GM04503 (cell line): ENCODE results near the gene RAB17.
"Not testable (repeated sequence)": the region's sequence is repeated elsewhere in the genome, so short reads cannot be mapped to it uniquely, and the experiment has no call there.

Source experiments
- DNase-seq: peaks from one replicate; pipeline ENCODE4 v3.0.0-alpha.2; 2012; ENCODE audit warnings: low read depth

The RAB17 gene

DNA sequence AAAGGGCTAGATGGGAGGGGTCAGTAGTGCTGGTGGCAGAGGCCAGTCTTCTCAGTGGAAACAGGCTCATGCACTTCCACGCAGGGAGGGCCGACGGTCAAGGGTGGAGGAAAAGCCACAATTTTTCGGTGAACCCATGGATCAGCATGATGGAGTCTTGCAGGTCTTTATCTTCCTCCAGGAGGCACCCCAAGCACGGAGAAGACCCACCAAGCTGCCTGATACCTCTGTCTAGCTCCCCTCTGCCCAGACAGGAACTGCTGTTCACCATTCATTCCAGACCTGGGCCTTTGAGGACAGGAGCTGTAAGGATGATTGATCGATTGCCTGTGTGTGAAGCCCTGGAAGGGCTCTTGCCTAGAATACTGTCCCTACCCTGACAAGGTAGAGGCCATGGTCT is 34.0 kb upstream of the RAB17 start:
- no peak for DNase-seq

DNA sequence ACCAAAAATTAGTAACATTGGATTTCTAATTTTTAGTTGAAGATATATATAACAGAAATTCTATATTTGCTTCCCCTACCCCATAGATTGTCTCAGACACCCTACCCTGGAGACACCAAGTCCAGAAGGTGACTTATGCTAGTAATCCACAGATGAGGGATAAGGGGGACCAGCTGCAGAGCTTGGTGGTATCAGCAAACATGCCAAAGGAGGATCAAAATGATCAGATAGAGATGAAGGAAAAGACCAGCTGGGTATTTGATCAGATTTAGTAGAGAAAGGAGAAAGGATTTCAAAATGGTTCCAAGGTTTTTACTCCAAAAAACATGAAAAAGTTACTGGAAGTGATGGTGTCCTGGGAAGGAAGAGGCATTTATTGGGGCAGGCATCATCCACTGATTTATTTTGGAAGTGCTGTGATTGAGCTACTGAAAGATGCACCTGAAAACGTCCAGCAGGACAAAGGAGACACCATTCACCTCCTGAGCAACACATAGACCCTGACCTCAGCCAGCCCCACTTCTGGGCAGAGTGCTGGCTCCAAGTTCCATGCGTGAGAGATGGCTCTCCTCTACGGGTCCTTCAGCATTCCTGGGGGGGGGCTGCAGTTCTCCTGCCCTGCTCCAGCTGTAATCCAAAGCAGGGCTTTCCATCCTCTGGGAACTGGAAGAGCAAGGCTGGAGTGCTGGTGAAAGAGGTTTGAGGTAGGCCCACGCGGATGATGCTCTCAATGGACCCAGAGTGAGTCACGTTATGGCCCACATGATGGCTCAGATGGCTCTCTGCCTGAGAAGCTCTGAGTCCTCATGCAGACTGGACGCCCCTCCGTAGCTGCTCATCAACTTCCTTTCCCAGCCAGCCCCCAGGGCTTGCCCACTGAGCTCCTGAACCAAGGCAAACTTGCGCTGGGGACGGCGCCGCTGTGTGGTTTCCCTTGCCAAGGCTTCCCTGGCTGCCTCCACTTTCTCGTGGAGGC is 33.2 kb upstream of the RAB17 start:
- DNase-seq, result no peak

DNA sequence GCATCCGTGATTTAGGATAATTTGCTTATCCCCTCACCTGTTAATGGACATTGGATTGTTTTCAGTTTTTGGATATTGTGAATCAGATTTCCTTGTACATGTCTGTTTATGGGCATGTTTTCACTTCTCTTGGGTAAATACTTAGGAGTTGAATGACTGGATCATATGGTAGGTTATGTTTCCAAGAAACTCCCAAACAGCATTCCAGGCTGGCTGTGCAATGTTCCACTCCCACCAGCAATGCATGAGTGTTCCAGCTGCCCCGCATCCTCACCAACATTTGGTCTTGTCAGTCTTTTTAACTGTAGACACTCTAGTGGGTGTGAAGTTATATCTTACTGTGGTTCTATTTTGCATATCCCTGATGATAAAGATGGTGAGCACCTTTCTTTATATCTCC is 27.9 kb upstream of the RAB17 start:
- peak; percentile 69 for DNase-seq

DNA sequence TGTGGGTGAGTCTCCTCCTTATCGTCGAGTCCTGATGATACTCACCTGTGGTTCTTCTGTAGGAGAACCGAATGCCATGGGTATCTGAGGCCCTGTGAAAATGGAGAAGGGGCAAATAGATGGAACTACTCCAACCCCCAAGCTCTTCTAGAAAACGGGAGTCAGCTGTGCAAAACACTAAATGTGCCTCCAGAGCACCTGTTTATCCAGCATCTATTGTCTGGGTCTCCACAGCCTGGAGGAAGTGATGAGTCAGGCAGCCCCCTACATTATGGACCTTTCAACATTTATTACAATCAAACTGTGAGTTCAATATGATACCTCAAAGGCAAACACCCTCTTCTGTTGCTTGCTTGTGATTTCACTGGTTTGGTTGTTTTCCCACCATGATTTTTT is 27.1 kb upstream of the RAB17 start:
- no peak for DNase-seq

- peak; percentile 77 for DNase-seq
Observed at GRCh38 chr2:237616734-237617586, 26.4 kb upstream of the RAB17 start.

- DNase-seq, result no peak
Observed at GRCh38 chr2:237616373-237616733, 25.8 kb upstream of the RAB17 start.

GRCh38 chr2:237615631-237616249 is 25.2 kb upstream of the RAB17 start:
- DNase-seq, result no peak

- DNase-seq, result no peak
Observed at GRCh38 chr2:237614151-237614720, 23.7 kb upstream of the RAB17 start.

DNA sequence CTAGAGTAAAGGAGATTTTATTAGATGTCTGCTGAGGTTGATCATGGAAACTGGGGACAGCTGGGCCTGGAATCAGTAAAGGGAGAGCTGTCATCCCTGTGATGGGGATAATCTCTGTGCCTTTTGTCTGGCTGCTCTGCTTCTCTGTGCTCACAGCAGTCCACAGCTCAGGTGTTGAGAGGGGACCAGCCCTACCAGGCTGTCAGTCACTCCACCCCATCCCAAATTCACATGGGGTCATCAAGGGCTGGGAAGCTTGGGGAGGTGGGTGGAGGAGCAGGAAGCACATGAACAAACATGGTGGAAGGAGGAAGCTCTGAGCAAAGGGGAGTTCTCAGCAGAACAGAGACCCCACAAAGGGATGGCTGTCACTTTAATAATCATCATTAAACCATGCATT is 23.1 kb upstream of the RAB17 start:
- DNase-seq, result no peak

- no peak for DNase-seq
Observed at GRCh38 chr2:237612527-237613357, 22.2 kb upstream of the RAB17 start.

- DNase-seq, result not testable (repeated sequence)
Observed at GRCh38 chr2:237606522-237606921, 16.0 kb upstream of the RAB17 start.

GRCh38 chr2:237604960-237605359 is 14.4 kb upstream of the RAB17 start:
- DNase-seq, result no peak

DNA sequence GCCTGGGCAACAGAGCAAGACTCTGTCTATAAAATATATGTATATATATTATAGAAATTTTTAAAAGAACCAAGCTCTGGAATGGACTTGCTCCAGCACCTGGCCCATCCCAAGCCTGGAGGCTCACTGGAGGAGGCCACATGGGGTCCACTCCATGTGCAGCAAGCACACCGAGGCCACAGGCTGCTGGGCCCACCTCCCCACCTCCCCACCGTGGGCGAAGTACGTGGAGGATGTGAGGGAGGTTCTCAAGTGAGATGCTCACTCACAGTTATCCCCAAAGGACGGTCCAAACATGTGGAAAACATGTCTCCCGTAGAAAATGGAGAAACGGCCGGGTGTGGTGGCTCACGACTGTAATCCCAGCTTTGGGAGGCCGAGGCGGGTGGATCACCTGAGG is 13.9 kb upstream of the RAB17 start:
- no peak for DNase-seq

DNA sequence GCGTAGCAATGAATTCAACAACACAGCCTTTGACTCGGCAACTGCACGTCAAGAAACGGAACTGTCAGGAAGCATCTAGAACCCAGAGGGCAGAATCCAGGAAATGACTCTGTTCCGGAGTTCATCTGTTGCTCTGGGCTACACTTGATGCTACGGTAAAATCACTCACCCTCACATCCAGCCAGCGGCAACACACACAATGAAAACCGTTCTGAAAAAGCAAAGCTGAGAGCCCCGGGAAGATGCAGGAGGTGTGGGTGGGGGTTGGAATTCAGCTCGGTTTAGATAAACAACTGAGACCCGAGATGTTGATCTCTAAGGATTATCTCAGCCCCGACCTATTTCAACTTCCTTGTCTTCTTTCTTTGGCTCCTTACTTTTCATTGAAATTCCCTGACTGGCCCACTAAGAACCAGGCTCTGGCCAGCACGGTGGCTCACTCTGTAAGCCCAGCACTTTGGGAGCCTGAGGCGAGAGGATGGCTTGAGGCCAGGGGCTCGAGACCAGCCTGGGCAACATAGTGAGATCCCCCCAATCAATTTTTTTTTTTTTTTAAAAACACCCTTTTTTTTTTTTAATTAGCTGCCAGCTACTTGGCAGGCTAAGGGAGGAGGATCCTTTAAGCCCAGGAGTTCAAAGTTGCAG is 13.3 kb upstream of the RAB17 start:
- DNase-seq, result no peak

DNA sequence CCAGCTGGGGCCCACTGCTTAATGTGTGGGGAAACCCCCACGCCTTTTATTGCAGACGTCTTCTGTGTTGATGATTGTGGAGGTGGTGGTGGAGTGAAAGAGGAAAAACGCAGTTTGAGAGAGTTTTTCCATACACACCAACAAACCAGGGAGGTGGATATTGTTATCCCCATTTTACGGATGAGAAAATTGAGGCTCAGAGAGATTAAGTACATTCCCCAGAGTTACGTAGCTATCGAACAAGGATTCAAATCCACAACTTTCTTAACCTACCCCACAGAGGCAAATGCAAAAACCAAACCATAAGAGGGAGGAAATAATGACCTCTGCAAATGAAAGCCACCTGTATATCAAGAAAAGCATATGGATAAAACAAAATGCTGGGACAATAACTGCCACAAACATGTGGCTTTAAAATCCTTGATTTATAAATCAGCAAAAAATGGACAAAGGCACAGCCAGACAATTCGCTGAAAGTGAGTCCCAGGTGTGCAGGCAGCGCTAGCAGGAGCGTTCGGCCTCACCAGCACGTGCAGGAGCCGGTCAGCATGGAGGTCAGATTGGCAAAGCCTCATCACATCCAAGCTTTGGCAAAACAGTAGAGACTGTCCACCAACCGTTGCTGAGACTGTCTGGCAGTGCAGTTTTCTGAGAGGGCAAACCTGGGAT is 12.6 kb upstream of the RAB17 start:
- no peak for DNase-seq

- DNase-seq, result no peak
Observed at GRCh38 chr2:237602409-237602808, 11.9 kb upstream of the RAB17 start.

DNA sequence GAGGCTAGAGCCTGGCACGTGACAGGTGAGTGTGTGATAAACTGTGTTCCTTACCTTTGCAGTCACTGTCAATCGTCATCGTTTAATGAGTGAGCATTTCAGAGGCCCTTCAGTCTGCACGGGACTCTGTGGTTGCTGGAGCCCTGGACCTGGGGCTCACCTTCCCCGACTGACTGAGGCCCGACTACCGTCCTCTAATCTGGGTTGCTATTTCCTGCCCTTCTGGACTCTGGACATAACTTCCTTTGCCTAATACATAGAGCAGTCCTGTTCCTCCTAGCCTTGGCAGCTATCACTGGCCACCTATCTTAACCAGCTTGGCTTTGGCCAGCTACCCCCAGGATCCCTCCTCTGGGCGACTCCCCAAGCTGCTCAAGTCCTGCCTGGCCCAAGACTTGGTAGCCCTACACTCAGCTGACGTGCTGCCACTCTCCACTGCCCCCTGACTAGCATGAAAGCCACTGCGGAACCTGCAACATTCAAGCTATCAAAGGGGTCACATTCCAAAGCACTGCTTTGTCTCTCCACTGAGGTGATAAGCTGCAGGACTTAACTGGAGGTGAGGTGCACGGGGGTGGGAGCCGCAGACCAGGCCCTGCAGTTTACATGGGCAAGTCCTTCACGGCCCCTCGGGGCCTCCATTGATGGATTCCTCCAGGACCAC is 11.1 kb upstream of the RAB17 start:
- no peak for DNase-seq

GRCh38 chr2:237600205-237600846 is 9.8 kb upstream of the RAB17 start:
- peak; percentile 50 for DNase-seq

GRCh38 chr2:237599465-237600110 is 9.1 kb upstream of the RAB17 start:
- DNase-seq, result no peak
